Stimulated activated CD8-positive, alpha-beta memory T cell treated with anti-CD3 and anti-CD28 coated beads, Interleukin-15, amount 100 ng/mL, for 4 hours (primary cell): Measurements from ENCODE around the gene ZNF777.

Experiments
- DNase-seq, 2 donors: peaks; one replicate each; pipeline ENCODE4 v3.0.0-alpha.2; 2020; ENCODE audit warnings: low read depth in 2 of 2

ZNF777 gene

DNA sequence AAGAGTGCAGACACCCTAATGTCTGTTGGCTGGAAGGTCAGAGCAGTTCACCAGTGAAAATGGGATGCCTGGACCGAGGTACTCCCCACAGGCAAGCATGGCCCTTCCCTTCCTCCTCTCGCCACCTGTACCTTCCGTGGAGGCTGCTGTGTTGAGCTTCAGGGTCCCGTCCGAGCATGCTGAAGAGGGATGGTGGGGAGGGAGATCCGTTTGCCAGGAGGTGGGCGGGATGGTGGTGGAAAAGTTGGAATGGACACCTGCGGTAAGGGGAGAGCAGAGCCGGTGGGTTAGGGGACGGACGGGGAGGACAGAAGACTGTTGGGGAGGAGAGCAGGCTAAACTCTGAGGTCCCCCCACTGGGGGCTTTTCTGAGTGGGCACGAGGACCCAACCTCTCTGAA is 15.9 kb upstream of the ZNF777 start:
- no peak for DNase-seq

DNA sequence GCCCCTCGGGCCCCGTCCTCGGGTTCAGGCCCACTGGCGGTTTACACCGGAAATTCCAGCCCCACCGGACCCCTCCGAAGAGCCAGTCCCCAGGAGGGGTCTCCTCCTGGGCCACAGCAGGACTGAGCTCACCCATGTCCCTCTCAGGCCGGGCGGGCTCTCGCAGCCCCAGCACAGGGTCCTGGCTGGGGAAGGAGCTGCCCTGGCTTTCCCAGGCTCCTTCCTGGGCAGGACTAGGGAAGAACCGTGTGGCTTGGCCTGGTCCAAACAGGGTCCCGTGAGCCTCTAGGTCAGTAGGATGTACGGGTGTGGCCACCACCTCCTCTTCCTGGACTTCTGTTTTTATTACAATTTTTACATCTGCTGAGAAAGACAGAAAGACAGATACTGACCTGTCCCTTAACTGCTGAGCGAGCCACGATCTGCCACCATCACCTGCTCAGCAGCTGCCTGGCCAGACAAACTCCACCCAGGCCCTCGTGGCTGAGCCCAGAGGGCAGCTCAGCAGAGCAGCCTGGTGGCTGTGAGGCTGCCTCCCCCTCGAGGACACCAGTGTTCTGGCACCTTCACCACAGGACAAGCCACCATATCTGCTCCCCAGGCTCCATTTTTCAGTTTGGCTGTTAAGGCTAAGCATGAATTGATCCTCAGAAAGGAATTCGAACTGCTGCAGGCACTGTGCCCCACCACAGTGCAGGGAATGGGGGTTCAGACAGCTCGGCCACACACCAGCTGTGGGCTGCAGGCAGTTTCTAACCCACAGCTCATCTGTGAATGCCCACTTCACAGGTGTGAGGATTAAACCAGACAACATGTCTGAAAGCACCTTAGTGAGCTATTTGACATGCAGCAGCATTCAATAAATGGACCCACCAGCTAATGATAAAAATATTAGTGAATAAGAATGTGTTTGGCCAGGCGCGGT is 14.5 kb upstream of the ZNF777 start:
- DNase-seq: no peak

DNA sequence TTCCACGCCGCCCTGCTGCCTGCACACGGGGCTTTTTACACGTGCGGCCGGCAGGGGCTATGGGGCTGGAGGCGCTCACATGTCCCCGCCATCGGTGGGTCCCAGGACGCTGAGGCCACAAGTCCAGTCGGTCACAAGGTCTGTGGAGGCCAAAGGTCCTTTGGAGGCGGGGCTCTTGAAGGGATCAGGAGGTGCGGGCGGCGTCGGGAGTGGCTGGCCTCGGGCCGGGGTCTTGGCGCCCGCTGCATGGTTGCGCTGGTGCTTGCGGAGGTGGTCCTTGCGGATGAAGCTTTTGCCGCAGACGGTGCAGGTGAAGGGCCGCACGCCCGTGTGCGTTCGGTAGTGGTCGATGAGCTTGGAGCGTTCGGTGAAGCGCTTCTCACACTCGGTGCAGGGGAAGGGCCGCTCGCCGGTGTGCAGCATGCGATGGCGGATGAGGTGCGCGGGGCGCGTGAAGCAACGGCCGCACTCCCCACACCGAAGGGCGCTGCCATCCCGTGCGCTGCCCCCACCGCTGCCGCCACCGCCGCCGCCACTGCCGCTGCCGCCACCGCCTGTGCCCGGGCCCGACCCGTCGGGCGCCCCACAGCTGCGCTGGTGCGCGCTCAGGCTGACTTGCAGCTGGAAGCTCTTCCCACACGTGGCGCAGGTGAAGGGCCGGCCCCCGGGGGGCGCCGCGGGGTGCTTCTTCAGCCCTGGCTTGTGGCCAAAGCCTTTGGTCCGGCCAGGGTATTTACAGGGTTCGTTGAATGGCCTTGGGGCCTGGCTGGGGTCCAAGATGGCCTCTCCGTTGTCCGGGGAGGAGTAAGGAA is 13.7 kb upstream of the ZNF777 start:
- DNase-seq: no peak

DNA sequence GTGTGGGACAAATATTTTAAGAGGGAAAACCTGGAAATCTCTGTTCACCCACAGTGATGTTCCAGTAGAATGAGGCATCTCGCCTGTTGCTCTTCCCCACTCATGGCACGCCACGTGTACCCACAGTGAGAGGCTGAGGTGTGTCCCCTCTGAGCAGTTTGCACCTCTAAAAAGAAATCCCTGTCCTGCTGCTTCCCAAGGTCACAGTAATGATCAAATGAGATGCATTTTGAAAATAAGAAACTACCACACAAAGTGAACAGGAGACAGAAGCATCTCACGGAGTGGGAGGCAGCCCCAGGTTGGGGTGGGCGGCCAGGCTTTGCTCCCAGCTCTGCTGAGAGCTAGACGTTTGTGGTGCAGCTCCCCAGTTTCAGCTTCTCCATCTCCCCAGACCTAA is 12.4 kb upstream of the ZNF777 start:
- no peak for DNase-seq

DNA sequence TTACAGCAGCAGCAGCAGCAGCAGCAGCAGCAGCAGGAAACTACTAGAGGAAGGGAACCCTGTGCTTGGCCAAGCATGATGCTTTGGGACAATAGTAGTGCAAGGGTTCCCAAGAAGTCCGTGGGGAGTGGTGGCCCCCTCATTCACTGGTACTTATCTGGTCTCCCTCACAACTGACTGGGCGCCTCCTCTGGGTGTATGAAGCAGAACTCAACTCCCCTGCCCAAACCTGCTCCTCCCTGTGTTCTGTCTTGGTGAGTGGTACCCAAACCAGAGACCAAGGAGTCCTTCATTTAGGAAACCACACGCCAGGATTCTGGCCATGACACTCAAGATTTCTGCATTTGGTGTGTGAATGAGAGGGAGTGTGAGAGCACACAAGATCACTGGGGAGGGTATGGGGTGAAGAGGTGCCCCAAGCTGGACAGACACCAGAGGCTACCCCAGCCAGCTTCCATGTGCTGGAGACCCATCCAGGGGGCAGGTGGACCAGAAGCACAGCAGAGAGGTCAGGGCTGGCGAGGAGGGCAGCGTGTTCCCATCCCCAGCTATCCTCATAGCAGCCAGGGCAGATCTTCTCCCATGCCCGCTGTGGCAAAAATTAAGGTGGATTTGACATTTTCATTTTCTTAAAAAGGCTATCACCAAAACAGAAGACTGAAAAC is 10.6 kb upstream of the ZNF777 start:
- no peak for DNase-seq

DNA sequence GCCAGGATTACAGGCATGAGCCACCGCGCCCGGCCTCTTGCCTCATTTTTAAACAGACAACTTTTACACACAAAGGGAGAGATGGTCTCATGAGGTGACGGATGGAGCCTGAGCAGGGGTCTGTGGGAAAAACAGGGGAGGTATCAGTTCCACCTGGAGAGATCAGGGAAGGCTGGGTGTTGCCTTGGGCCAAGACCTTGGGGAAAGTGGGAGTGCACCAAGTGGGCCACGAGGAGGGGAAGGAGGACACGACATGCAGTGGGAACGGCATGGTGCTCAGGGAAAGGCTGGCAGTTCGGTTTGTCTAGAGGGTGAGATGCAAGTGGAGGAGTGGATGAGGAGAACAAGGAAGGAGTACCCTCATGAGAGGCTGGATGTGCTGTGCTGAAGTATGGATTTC is 8.9 kb upstream of the ZNF777 start:
- no peak for DNase-seq

DNA sequence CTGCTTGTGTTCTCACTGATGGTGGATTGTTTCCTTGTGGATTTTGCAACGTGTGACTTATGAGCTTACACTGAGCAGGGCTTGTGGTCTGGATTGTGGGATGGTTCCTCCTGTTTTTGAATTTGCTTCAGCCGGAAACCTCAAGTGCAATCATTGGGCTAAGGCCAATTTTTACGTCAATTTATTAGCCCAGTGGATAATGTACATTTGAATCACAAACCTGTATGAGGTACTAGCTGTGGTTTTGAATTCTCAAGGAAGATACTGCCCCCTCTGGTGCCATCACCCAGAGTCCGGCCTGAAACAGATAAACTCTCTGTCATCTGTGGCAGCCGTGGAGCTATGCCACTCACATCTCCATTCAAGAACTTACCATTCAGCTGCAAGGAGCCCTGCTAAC is 7.3 kb upstream of the ZNF777 start:
- no peak for DNase-seq

DNA sequence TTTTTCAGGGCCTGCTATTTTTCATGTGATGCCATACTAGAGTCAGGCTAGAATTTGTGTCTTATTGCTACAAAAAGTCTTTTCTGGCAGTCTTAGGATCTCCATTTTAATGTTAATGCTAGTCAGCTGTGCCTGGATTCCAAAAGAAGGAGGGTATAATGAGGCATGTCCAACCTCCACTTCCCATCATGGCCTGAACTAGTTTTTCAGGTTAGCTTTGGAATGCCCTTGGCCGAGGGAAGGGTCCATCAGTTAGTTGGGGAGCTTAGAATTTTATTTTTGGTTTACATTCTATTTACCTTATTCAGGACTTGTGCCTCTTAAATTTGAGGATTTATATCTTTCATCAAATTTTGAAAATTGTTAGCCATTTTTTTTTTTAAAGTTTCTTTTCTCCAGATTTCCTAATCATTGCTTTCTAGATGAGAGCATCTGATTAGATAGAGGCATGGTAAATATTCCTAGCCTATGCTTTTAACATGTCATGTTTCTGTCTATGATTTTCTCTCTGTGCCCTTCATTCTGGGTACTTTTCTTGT is 6.5 kb upstream of the ZNF777 start:
- DNase-seq: no peak

DNA sequence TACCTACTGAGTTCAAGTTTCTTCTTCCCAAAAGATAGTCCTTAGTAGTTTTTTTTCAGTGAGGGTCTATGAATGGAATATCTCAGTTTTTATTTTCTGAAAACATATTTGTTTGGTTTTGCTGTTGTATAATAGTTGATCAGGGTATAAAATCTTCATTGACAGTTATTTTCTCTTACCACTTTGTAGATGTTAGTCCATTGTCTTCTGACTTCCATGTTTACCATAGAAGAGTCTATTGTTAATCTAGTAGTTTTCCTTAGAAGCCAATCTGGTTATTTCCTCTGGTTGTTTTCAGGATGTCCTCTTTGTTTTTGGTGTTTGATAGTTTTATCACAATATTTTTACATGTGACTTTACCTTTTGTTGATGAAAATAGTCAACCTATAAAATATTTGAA is 5.5 kb upstream of the ZNF777 start:
- DNase-seq: no peak

GRCh38 chr7:149463500-149464161 is 2.8 kb upstream of the ZNF777 start:
- no peak for DNase-seq

DNA sequence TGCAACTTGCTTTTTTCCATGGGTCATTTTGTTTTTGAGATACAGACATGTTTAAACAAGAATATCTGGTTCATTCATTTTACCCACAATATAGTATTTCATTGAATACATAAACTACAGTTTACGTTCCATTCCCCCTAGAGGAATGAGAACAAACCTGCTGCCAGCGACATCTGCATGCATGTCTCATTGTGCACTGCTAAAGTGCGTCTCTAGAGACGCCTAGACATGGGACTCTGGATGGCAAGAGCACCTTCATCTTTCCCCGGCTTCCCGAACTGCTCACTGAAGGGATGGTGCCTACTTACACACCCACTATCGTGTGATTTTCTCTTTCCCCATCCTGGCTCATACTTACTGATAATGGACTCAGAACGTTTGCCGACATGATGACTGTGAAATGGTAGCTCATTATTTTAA is 1.2 kb upstream of the ZNF777 start:
- no peak for DNase-seq

GRCh38 chr7:149459540-149460452 is 1.1 kb downstream of the ZNF777 start:
- DNase-seq: no peak

- DNase-seq: no peak
Observed at GRCh38 chr7:149459201-149459539, 1.7 kb downstream of the ZNF777 start.

GRCh38 chr7:149458235-149458634 is 2.6 kb downstream of the ZNF777 start:
- DNase-seq: no peak

GRCh38 chr7:149457766-149458165 is 3.1 kb downstream of the ZNF777 start:
- DNase-seq: no peak

DNA sequence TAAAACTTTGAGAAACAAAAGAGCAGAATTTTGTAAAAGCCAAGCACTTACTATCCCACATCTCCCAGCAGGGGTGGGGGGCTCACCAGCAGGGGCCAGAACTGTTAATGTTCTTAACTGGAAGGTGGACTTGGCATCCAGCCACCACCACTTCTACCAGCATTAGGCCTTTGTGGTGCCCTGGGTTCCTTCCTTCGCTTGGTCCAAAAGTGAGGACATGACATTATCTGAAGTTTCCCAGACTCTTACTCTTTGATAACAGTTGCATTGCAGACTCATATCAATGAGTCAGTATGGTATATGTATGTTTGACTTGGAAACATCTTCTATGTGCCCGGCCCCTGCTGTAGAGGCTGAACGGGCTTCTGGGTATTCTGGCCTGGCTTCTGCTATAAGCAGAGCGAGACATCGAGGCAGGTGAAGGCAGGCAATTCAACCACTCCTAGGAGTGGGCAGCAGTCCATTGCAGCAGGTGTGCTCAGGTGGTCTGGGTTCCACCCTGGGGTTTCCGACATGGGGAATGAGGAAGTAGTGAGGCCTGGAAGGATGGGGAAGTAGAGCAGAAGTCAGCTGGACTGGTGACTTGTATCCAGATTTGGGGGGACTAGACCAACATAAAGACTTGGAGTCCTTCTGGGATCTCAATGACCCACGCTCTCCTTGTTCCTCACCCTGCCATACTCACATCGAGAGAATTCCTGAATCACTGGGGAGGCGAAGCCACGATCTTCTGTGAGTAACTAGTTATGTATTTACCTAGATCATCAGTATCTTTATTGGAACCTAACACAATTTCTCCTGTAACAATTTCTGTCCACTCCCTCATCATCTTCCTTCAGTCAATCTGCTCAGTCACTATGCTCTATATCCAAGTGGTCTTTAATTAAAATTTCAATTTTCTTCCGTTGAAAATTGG is 4.1 kb downstream of the ZNF777 start:
- DNase-seq: no peak

DNA sequence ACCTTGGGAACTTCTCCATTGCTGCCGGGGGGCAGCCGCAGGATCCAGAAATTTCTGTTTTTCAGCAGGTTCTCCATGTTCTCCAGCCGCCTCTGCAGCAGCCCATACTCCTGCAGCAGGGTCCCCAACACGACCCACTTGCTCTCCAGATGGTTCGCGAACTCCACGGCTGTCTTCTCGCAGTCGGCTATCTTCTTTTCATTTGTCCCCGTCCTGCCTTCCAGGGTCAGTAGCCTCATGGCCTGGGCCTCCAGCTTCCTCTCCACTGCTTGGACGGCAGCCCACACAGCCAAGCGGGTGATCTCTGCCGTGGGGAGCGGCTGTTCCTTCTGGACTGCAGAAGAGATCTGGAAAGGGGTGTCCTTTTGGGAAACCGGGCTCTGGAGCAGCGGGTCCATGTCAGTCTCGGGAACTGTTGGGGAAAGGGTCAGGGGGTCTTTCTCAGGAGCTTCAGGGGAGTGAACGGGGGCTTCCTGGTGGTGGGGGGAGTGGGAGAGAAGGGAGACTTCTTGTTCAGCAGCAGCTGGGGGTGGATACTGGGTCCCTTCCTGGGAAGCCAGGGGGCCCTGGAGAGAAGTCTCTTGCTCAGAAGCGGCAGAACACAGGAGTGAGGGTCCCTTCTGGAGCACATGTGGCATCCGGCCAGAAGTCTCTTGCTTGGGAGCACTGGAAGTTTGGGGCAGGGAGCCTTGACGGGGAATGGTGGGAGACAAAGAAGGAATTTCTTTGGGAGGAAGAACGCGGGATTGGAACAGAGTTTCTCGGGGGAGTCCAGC is 5.5 kb downstream of the ZNF777 start:
- DNase-seq: no peak

GRCh38 chr7:149454750-149455149 is 6.1 kb downstream of the ZNF777 start:
- DNase-seq: no peak

DNA sequence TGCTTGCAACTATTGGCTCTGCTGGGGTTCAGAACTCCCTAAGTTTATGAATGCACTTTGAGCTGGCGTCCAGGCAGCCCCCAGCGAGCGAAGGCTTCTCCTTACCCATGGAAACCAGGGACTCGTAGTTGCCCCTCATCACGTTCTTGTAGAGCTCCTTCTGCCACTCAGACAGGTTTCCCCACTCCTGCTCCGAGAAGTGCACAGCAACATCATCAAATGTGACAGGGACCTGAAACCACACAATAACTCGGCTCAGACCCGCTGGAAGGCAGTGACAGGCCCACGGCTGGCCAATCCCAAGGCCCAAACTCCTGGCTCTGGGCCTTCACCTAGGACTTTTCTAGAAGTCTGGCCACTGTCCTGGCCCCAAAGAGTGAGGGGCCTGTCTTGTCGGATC is 6.9 kb downstream of the ZNF777 start:
- no peak for DNase-seq
